Measurements from ENCODE around the gene BAX. TPM values are rescaled to one million over a fixed set of nuclear protein-coding genes. Genes with fewer than 3 reads are reported as not detected.

The BAX gene
- total and polyA plus RNA-seq, 3 experiments from 2014 or later = 79.5 to 331 (median 315) TPM

DNA sequence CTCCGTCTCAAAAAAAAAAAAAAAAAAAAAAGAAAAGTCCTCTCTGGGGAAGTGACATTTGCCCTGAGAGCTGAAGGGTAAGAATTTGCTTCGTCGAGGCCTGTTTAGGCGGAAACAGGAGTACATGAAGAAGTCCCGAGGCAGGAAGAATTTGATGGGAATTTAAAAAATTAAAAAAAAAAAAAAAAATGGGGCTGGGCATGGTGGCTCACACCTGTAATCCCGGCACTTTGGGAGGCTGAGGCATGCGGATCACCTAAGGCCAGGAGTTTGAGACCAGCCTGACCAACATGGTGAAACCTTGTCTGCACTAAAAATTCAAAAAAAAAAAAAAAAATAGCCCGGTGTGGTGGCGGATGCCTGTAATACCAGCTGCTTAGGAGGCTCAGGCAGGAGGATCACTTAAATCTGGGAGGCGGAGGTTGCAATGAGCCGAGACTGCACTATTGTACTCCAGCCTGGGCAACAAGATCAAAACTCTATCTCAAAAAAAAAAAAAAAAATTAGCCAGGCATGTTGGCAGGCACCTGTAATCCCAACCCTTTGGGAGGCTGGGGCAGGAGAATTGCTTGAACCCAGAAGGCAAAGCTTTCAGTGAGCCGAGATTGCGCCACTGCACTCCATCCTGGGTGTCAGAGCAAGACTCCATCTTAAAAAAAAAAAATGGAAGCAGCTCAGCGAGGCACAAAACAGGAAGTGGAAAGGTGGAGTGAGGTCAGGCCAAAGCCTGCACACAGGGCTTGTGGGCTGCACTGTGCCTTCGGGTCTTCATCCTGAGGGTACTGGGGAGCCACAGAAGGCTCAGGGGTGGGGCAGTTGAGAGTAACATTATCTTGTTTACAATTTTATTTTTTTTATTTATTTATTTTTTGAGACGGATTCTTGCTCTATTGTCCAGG, 4.9 kb downstream of the BAX start:
- H3K4me3 ChIP-seq (ENCODE audit: low read length) = no peak overlapping the region
- CTCF ChIA-PET = interaction anchor here (1.1 to 1.4 kb wide), 3 partner anchors 11 to 117 kb away, joined by 3 to 8 read pairs (median 3); partner anchors contain the start of gene RUVBL2
- POLR2A ChIA-PET = interaction anchor here (0.6 to 0.7 kb wide), 5 partner anchors 11 to 798 kb away, joined by 3 to 5 read pairs (median 4); no protein-coding TSS in a partner anchor
- peaks cover 39% of the 10 kb centered on the region for H3K4me1 ChIP-seq (ENCODE audit: insufficient read depth, low read length)
- Mint-ChIP-seq H3K4me1 (peaks cover 51 to 73% (median 65%) of the 10 kb centered on the region in 3 donors), H3K9me3 (no peaks in the 10 kb centered on the region), H3K36me3 (peaks cover 0 to 22% (median 6%) of the 10 kb centered on the region in 3 donors), H3K27me3 (peaks cover 0 to 1% of the 10 kb centered on the region in 2 donors), H3K27ac (peak overlapping the region in 1 of 8 donors; percentile 26), H3K4me3 (no peak overlapping the region)
- H3K27me3 ChIP-seq (ENCODE audit: insufficient read depth, low read length, poor library complexity, severe bottlenecking) = no peaks in the 10 kb centered on the region
- no peaks in the 10 kb centered on the region for H3K36me3 ChIP-seq (ENCODE audit: insufficient read depth, low read length)
- DNase-seq = peak in 1 of 5 donors; percentile 29
- H3K27ac ChIP-seq (ENCODE audit: low read depth, low read length) = no peak overlapping the region
- H3K9me3 ChIP-seq (ENCODE audit: low read length) = no peaks in the 10 kb centered on the region

DNA sequence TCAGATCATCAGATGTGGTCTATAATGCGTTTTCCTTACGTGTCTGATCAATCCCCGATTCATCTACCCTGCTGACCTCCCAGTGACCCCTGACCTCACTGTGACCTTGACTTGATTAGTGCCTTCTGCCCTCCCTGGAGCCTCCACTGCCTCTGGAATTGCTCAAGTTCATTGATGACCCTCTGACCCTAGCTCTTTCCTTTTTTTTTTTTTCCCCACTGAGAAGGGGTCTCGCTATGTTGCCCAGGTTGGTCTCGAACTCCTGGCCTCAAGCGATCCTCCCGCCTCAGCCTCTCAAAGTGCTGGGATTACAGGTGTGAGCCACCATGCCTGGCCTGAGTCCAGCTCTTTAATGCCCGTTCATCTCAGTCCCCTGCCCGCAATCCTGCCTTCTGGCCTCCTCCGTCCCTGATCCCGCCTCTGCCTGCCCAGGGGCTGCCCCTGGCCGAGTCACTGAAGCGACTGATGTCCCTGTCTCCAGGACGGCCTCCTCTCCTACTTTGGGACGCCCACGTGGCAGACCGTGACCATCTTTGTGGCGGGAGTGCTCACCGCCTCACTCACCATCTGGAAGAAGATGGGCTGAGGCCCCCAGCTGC, 6.5 kb downstream of the BAX start:
- peak overlapping the region in 2 of 7 donors; percentile 13 to 64 for H3K4me3 Mint-ChIP-seq
- Histone ChIP-seq H3K27ac (ENCODE audit: low read depth, low read length) (peak overlapping the region; percentile 94), H3K9me3 (ENCODE audit: low read length) (no peaks in the 10 kb centered on the region), H3K27me3 (ENCODE audit: insufficient read depth, low read length, poor library complexity, severe bottlenecking) (no peaks in the 10 kb centered on the region), H3K4me1 (ENCODE audit: insufficient read depth, low read length) (peaks cover 34% of the 10 kb centered on the region), H3K36me3 (ENCODE audit: insufficient read depth, low read length) (peaks cover under 1% of the 10 kb centered on the region), H3K4me3 (ENCODE audit: low read length) (no peak overlapping the region)
- H3K27me3 Mint-ChIP-seq = peaks cover 0 to 8% of the 10 kb centered on the region in 2 donors
- POLR2A ChIA-PET = interaction anchor here (0.8 to 1.2 kb wide), 3 partner anchors 9 to 88 kb away, joined by 3 to 7 read pairs (median 5); no protein-coding TSS in a partner anchor
- H3K27ac Mint-ChIP-seq = peak overlapping the region in 2 of 8 donors; percentile 43 to 54
- H3K4me1 Mint-ChIP-seq = peaks cover 55 to 77% (median 68%) of the 10 kb centered on the region in 3 donors
- CTCF ChIA-PET = interaction anchor here (1.3 to 1.8 kb wide), 3 partner anchors 8 to 32 kb away, joined by 3 to 5 read pairs (median 4); partner anchors contain the start of gene RUVBL2
- H3K36me3 Mint-ChIP-seq = peaks cover 0 to 26% (median 6%) of the 10 kb centered on the region in 3 donors
- no peaks in the 10 kb centered on the region for H3K9me3 Mint-ChIP-seq
- peak in 1 of 5 donors; percentile 44 for DNase-seq

DNA sequence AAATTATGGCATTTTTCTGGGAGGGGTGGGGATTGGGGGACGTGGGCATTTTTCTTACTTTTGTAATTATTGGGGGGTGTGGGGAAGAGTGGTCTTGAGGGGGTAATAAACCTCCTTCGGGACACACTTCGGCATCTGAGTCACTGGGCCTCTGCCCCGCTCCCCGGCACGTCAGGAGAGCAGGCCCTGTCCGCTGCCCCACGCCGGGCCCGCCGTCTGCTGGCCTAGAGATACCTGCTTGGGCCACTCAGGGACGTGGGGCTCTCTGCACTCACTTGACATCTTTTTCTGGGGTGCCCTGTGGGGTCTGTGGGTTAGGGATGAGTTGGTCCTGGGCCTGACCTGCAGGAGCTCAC, 7.0 kb downstream of the BAX start:
- no peak for DNase-seq
- H3K27ac Mint-ChIP-seq = peak overlapping the region in 7 of 8 donors; percentile 58 to 96 (median 86)
- H3K27ac ChIP-seq (ENCODE audit: low read depth, low read length) = peak overlapping the region; percentile 94
- ChIA-PET POLR2A (interaction anchor here (0.7 to 1.2 kb wide), 6 partner anchors 7 to 316 kb away, joined by 3 to 7 read pairs (median 4); partner anchors contain the start of genes BAX and NUCB1), CTCF (interaction anchor here (1.0 to 1.8 kb wide), 3 partner anchors 9 to 32 kb away, joined by 3 to 5 read pairs (median 4); partner anchors contain the start of genes GYS1 and RUVBL2)
- H3K36me3 ChIP-seq (ENCODE audit: insufficient read depth, low read length) = peaks cover 6% of the 10 kb centered on the region
- H3K9me3 Mint-ChIP-seq = no peaks in the 10 kb centered on the region
- H3K4me3 Mint-ChIP-seq = peak overlapping the region in 5 of 7 donors; percentile 43 to 64 (median 46)
- no peak overlapping the region for H3K4me3 ChIP-seq (ENCODE audit: low read length)
- peaks cover 57 to 78% (median 69%) of the 10 kb centered on the region in 3 donors for H3K4me1 Mint-ChIP-seq
- no peaks in the 10 kb centered on the region for H3K27me3 ChIP-seq (ENCODE audit: insufficient read depth, low read length, poor library complexity, severe bottlenecking)
- peaks cover 0 to 28% (median 6%) of the 10 kb centered on the region in 3 donors for H3K36me3 Mint-ChIP-seq
- H3K4me1 ChIP-seq (ENCODE audit: insufficient read depth, low read length) = peaks cover 37% of the 10 kb centered on the region
- peaks cover 0 to 8% of the 10 kb centered on the region in 2 donors for H3K27me3 Mint-ChIP-seq
- no peaks in the 10 kb centered on the region for H3K9me3 ChIP-seq (ENCODE audit: low read length)

DNA sequence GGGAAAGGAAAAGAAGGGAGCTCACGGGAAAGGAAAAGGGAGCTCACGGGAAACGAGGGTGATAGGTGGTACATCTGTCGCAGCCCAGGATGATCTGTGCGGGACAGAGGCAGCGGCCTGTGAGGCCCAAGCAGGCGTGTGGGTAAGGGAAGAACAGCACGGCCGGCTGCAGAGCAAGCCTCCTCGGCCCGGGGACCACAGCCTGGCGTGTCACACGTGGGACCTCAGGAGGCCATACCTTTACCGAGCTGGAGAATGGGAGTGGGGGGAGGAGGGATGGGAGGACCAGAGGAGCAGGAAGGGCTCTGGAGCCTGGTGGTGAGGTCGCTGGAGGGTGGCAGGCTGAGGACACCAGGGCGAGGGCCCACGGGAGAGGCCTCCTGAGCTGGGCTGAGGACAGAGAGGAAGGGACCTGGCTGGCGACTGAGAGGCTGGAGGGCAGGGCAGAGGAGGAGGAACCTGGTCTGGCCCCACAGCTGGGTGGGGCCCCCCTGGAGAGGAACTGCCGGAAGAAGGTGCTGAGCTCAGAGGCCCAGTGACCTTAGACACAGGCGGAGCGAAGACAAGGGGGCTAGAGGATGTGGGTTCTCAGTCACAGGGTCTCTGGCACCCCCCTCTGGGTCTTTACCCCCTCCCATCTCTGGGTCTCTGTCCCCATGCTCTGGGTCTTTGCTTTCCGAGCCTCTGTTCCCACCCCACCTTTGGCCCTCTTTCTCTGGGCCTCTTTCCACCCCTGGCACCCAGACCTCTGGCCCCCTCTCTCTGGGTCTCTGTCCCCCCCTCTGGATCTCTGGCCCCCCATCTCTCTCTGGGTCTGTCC, 7.6 kb downstream of the BAX start:
- H3K9me3 Mint-ChIP-seq = no peaks in the 10 kb centered on the region
- Histone ChIP-seq H3K9me3 (ENCODE audit: low read length) (no peaks in the 10 kb centered on the region), H3K4me3 (ENCODE audit: low read length) (no peak overlapping the region), H3K36me3 (ENCODE audit: insufficient read depth, low read length) (peaks cover 6% of the 10 kb centered on the region), H3K4me1 (ENCODE audit: insufficient read depth, low read length) (peaks cover 42% of the 10 kb centered on the region), H3K27ac (ENCODE audit: low read depth, low read length) (peak overlapping the region; percentile 94), H3K27me3 (ENCODE audit: insufficient read depth, low read length, poor library complexity, severe bottlenecking) (no peaks in the 10 kb centered on the region)
- peak overlapping the region; percentile 46 to 98 (median 64) for H3K4me3 Mint-ChIP-seq
- H3K4me1 Mint-ChIP-seq = peaks cover 59 to 79% (median 67%) of the 10 kb centered on the region in 3 donors
- CTCF ChIA-PET = interaction anchor here (1.0 to 1.8 kb wide), 3 partner anchors 9 to 31 kb away, joined by 3 to 5 read pairs (median 4); partner anchors contain the start of genes GYS1 and RUVBL2
- H3K36me3 Mint-ChIP-seq = peaks cover 0 to 30% (median 4%) of the 10 kb centered on the region in 3 donors
- H3K27me3 Mint-ChIP-seq = peaks cover 0 to 8% of the 10 kb centered on the region in 2 donors
- POLR2A ChIA-PET = interaction anchor here (0.7 to 1.2 kb wide), 4 partner anchors 8 to 317 kb away, joined by 3 to 7 read pairs (median 4); partner anchors contain the start of genes BAX and NUCB1
- DNase-seq = peak in 4 of 5 donors; percentile 16 to 59 (median 34)
- H3K27ac Mint-ChIP-seq = peak overlapping the region; percentile 58 to 96 (median 86)

DNA sequence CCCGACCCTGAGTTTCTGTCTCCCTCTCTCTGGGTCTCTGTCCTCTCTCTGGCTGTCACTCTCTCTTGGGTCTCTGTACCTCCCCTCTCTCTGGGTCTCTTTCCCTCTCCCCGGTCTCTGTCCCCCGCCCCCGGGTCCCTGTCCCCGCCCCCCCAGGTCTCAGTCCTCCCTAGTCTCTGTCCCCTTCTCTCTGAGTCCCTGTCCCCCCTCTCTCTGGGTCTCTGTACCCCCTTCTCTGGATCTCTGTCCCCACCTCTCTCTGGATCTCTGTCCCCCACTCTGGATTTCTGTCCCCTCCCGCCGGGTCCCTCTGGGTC, 8.1 kb downstream of the BAX start:
- CTCF ChIA-PET = interaction anchor here (1.0 to 1.8 kb wide), 2 partner anchors 8 to 31 kb away, joined by 3 to 5 read pairs; partner anchors contain the start of genes GYS1 and RUVBL2
- H3K9me3 Mint-ChIP-seq = no peaks in the 10 kb centered on the region
- DNase-seq = no peak
- H3K27ac Mint-ChIP-seq = peak overlapping the region; percentile 58 to 99 (median 88)
- H3K9me3 ChIP-seq (ENCODE audit: low read length) = no peaks in the 10 kb centered on the region
- POLR2A ChIA-PET = interaction anchor here (1.1 to 1.2 kb wide), 2 partner anchors 9 to 62 kb away, joined by 3 to 6 read pairs; partner anchors contain the start of genes BAX and NUCB1
- peaks cover 56 to 79% (median 63%) of the 10 kb centered on the region in 3 donors for H3K4me1 Mint-ChIP-seq
- H3K4me1 ChIP-seq (ENCODE audit: insufficient read depth, low read length) = peaks cover 42% of the 10 kb centered on the region
- H3K27me3 ChIP-seq (ENCODE audit: insufficient read depth, low read length, poor library complexity, severe bottlenecking) = no peaks in the 10 kb centered on the region
- peak overlapping the region; percentile 46 to 100 (median 64) for H3K4me3 Mint-ChIP-seq
- H3K27ac ChIP-seq (ENCODE audit: low read depth, low read length) = peak overlapping the region; percentile 94
- peaks cover 6% of the 10 kb centered on the region for H3K36me3 ChIP-seq (ENCODE audit: insufficient read depth, low read length)
- H3K4me3 ChIP-seq (ENCODE audit: low read length) = no peak overlapping the region
- peaks cover 0 to 31% (median 0%) of the 10 kb centered on the region in 3 donors for H3K36me3 Mint-ChIP-seq
- H3K27me3 Mint-ChIP-seq = peaks cover 0 to 8% of the 10 kb centered on the region in 2 donors

DNA sequence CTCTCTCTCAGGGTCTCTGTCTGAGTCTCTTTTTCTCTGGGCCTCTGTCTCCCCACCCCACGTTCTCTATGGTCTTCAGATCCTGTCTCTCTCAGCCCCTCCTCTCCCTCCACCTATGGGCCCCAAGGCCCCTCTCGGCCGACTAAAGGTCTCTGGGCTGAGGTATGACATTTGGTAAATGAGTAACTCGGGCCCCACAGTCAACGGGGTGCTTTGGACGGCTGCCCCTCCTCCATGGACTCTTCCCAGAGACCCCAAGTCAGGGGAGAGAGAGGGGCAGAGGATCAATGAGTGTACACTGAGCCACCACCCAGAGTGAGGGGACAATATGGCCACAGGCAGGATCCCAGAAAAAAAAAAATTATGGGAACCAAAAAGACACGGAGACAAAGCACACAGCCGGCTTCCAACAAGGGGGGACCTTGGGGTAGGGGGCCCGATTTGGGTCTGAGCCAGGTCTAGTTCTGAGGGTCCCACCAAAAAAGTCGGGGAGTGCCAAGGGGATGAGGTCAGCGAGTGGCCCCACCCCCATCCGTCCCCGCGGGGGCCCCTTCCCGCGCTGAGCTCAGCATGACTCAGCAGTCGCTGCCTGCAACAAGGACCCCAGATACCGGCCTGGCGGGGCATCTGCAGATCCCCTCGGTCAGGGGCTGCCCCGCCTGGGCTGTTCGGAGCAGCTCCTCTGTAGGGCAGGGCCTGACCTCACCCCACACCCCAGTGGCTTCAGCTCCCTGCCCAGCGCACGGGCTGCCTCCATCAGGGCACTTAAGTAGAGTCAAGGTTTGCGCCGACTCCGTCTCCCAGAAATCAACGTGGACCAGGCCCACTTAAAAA, 8.9 kb downstream of the BAX start:
- H3K4me1 ChIP-seq (ENCODE audit: insufficient read depth, low read length) = peaks cover 42% of the 10 kb centered on the region

More for the DNA sequence above, 8.9 kb downstream of the BAX start:
- no peaks in the 10 kb centered on the region for H3K9me3 Mint-ChIP-seq
- peak overlapping the region; percentile 85 to 99 (median 95) for H3K27ac Mint-ChIP-seq
- ChIA-PET POLR2A (interaction anchor here (0.8 to 3.4 kb wide), 3 partner anchors 9 to 89 kb away, joined by 3 to 14 read pairs (median 4); partner anchors contain the start of genes BAX, GYS1 and RUVBL2), CTCF (interaction anchor here (1.2 to 1.6 kb wide), 3 partner anchors 30 to 168 kb away, joined by 3 to 7 read pairs (median 7); partner anchors contain the start of genes GYS1 and RUVBL2)
- peak overlapping the region; percentile 91 to 100 (median 100) for H3K4me3 Mint-ChIP-seq
- peaks cover 2 to 36% (median 5%) of the 10 kb centered on the region in 3 donors for H3K36me3 Mint-ChIP-seq
- H3K4me3 ChIP-seq (ENCODE audit: low read length) = peak overlapping the region; percentile 72
- H3K27me3 Mint-ChIP-seq = peaks cover 0 to 8% of the 10 kb centered on the region in 2 donors
- no peaks in the 10 kb centered on the region for H3K9me3 ChIP-seq (ENCODE audit: low read length)
- no peaks in the 10 kb centered on the region for H3K27me3 ChIP-seq (ENCODE audit: insufficient read depth, low read length, poor library complexity, severe bottlenecking)
- H3K4me1 Mint-ChIP-seq = peaks cover 61 to 80% (median 61%) of the 10 kb centered on the region in 3 donors
- peak in 4 of 5 donors; percentile 35 to 76 (median 49) for DNase-seq
- H3K36me3 ChIP-seq (ENCODE audit: insufficient read depth, low read length) = peaks cover 9% of the 10 kb centered on the region
- H3K27ac ChIP-seq (ENCODE audit: low read depth, low read length) = peak overlapping the region; percentile 94
